Smooth muscle cell (in vitro differentiated cells): ENCODE results near the gene A3GALT2. TPM values are rescaled to one million over a fixed set of nuclear protein-coding genes. Genes with fewer than 3 reads are reported as not detected.

Experiments
- DNase-seq: peaks from one replicate; lab custom pipeline; 2025; ENCODE audit not compliant: unreplicated experiment; lab: John Stamatoyannopoulos, UW
- H2AFZ ChIP-seq: fragments of 200-600 bp; sonication (generic); 2 replicates; pipeline ENCODE4 v1.6.0; 2016; ENCODE audit warnings: antibody characterized with exemption, low read depth, mild to moderate bottlenecking
- H3F3A ChIP-seq: fragments of 200-600 bp; sonication (generic); 2 replicates; pipeline ENCODE4 v1.6.0; 2017; ENCODE audit warnings: antibody characterized with exemption, low read depth
- H3K27ac ChIP-seq: fragments of 200-600 bp; sonication (generic); 2 replicates; pipeline ENCODE4 v1.5.1; 2016; ENCODE audit warnings: low read depth, mild to moderate bottlenecking
- H3K27me3 ChIP-seq: fragments of 200-600 bp; sonication (generic); 2 replicates; pipeline ENCODE4 v1.6.1; 2016; ENCODE audit warnings: low read depth, mild to moderate bottlenecking
- H3K36me3 ChIP-seq: fragments of 200-600 bp; sonication (generic); 2 replicates; pipeline ENCODE4 v1.5.1; 2016; ENCODE audit warnings: low read depth
- H3K4me1 ChIP-seq: fragments of 200-600 bp; sonication (generic); 2 replicates; pipeline ENCODE4 v1.5.1; 2016; ENCODE audit warnings: low read depth
- H3K4me2 ChIP-seq: fragments of 200-600 bp; sonication (generic); 2 replicates; pipeline ENCODE4 v1.6.0; 2016; ENCODE audit warnings: mild to moderate bottlenecking
- H3K4me3 ChIP-seq: fragments of 200-600 bp; sonication (generic); 2 replicates; pipeline ENCODE4 v1.5.1; 2016; ENCODE audit warnings: mild to moderate bottlenecking
- H3K79me2 ChIP-seq: fragments of 200-600 bp; sonication (generic); 2 replicates; pipeline ENCODE4 v1.6.0; 2016; ENCODE audit warnings: low read depth, mild to moderate bottlenecking
- H3K9ac ChIP-seq: fragments of 200-600 bp; sonication (generic); 2 replicates; pipeline ENCODE4 v1.6.0; 2016; ENCODE audit warnings: low read depth
- H3K9me3 ChIP-seq: fragments of 200-600 bp; sonication (generic); replicated peaks from 2 replicates; pipeline ENCODE4 v1.5.1; 2016; ENCODE audit warnings: low read depth
- H4K20me1 ChIP-seq: fragments of 200-600 bp; sonication (generic); 2 replicates; pipeline ENCODE4 v1.6.0; 2016; ENCODE audit warnings: low read depth
- WGBS: methylation state at CpG from one replicate; pipeline ENCODE4 v1.1.7; 2016; ENCODE audit warnings: low lambda C conversion rate; 5-methylcytosine and 5-hydroxymethylcytosine counted together
- microRNA counts: library from miRNA; unstranded; fragments of <30 nt; microRNA quantifications from one replicate; lab custom pipeline; 2016
- microRNA-seq: library from miRNA; unstranded; fragments of <30 nt; microRNA quantifications from one replicate; pipeline ENCODE4, GENCODE V29; 2016; ENCODE audit warnings: borderline number of aligned reads
- polyA plus RNA-seq: library from polyadenylated mRNA; unstranded; fragments of >200 nt; fragmentation: Nextera tagmentation; extraction: Ambion mirVana; gene quantifications from 2 replicates; pipeline ENCODE4 v1.2.1, GENCODE V29; 2016
- small RNA-seq: library from RNA; depleted of rRNA; stranded (forward); fragments of <200 nt; gene quantifications from one replicate; pipeline ENCODE3, GENCODE V24; 2014
- total RNA-seq: library from RNA; depleted of rRNA; stranded (reverse); fragments of >200 nt; gene quantifications from 2 replicates; pipeline ENCODE4 v1.2.3, GENCODE V29; 2014
- TF ChIP-seq, protein P1 (sequence below): fragments of 200-600 bp; sonication (generic); IDR thresholded peaks from 2 replicates; pipeline ENCODE4 v1.5.1; 2017; ENCODE audit warnings: borderline replicate concordance, mild to moderate bottlenecking, antibody characterized with exemption; ENCODE audit not compliant: insufficient read depth, poor library complexity, severe bottlenecking

The A3GALT2 gene
- total and polyA plus RNA-seq, 2 experiments from 2014 or later: not detected

DNA sequence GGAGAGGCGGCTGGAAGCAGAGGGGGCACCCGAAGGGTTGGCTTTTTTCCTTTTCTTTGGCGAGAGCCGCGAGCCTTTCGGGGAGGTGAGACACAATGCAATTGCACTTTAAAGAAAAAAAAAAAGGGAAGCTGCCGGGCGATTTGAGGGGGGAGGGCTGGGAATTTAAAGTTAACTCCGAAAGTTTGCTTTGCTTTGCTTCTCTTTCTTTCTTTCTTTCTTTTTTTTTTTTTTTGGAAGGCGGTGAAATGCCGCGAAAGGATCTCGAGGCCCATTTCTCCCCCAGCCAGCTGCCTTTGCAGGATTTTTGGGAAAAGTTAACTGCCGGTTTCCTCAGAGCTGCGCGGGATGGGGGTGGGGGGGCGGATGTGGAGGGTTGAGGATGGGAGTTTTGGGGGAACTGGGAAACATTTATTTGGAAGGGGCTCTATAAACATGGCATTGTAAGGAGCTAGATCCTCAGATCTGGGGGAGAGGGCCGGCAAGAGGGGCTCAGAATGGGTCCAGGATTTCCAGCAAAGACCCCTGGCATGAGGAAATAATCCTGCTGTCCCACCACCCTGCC lies 63.6 kb downstream of the A3GALT2 start:
- H3K4me1 ChIP-seq: peaks cover 14% of the 10 kb centered on the region
- peak overlapping the region; percentile 96 for H3K4me2 ChIP-seq
- H3K9ac ChIP-seq: peak overlapping the region; percentile 66
- H3K9me3 ChIP-seq: no peaks in the 10 kb centered on the region
- H3K27me3 ChIP-seq: no peaks in the 10 kb centered on the region
- peaks cover 6% of the 10 kb centered on the region for H3F3A ChIP-seq
- 3% methylated on average over 18 of the region's 18 CpGs for WGBS
- no peaks in the 10 kb centered on the region for H3K36me3 ChIP-seq
- H2AFZ ChIP-seq: peak overlapping the region; percentile 68
- TF ChIP-seq, protein P1, sequence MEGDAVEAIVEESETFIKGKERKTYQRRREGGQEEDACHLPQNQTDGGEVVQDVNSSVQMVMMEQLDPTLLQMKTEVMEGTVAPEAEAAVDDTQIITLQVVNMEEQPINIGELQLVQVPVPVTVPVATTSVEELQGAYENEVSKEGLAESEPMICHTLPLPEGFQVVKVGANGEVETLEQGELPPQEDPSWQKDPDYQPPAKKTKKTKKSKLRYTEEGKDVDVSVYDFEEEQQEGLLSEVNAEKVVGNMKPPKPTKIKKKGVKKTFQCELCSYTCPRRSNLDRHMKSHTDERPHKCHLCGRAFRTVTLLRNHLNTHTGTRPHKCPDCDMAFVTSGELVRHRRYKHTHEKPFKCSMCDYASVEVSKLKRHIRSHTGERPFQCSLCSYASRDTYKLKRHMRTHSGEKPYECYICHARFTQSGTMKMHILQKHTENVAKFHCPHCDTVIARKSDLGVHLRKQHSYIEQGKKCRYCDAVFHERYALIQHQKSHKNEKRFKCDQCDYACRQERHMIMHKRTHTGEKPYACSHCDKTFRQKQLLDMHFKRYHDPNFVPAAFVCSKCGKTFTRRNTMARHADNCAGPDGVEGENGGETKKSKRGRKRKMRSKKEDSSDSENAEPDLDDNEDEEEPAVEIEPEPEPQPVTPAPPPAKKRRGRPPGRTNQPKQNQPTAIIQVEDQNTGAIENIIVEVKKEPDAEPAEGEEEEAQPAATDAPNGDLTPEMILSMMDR: no peak
- peak overlapping the region; percentile 89 for H3K4me3 ChIP-seq
- peak overlapping the region; percentile 81 for H3K27ac ChIP-seq
- H4K20me1 ChIP-seq: peaks cover 35% of the 10 kb centered on the region
- H3K79me2 ChIP-seq: peaks cover 49% of the 10 kb centered on the region
- DNase-seq: no peak

MicroRNAs within 50 kb of the gene (microRNA counts, 767-probe panel; counts per million panel counts)
- microRNA hsa-miR-3605-5p (lab: Ali Mortazavi, UCI): 183 counts per million

Small RNA genes within 50 kb of the gene (microRNA-seq; reads per million reads assigned to microRNA genes)
- 72.5 reads per million, percentile 50 among the genes with 10 or more reads in this experiment for gene MIR3605

Small RNA genes within 50 kb of the gene (small RNA-seq; reads per million reads assigned to genes)
- gene RN7SKP16: 0.37 reads per million, percentile 11 among the genes with 10 or more reads in this experiment

Other genes starting within 250 kb of the A3GALT2 start
- 7.9 and 16.3 TPM in 2 replicates for gene AZIN2, start 239.9 kb downstream of the A3GALT2 start, total RNA-seq
- 21.5 and 33.5 TPM in 2 replicates for gene AZIN2, start 239.9 kb downstream of the A3GALT2 start, polyA plus RNA-seq
- gene TRIM62, start 139.1 kb downstream of the A3GALT2 start, total RNA-seq: 1.3 TPM in 2 replicates
- gene TRIM62, start 139.1 kb downstream of the A3GALT2 start, polyA plus RNA-seq: 3.6 and 3.9 TPM in 2 replicates
- 11.7 and 30.0 TPM in 2 replicates for gene ZNF362, start 64.6 kb downstream of the A3GALT2 start, total RNA-seq
- 38.2 and 40.4 TPM in 2 replicates for gene ZNF362, start 64.6 kb downstream of the A3GALT2 start, polyA plus RNA-seq
- gene PHC2, start 110.0 kb upstream of the A3GALT2 start, total RNA-seq: 42.4 and 54.9 TPM in 2 replicates
- gene PHC2, start 110.0 kb upstream of the A3GALT2 start, polyA plus RNA-seq: 90.9 and 109 TPM in 2 replicates
- 3.8 and 9.0 TPM in 2 replicates for gene ZSCAN20, start 151.5 kb upstream of the A3GALT2 start, total RNA-seq
- gene ZSCAN20, start 151.5 kb upstream of the A3GALT2 start, polyA plus RNA-seq: 0.84 and 2.3 TPM in 2 replicates